ENCODE results near the gene CHN1. TPM values are rescaled to one million over a fixed set of nuclear protein-coding genes. Genes with fewer than 3 reads are reported as not detected.

Gene CHN1
- total RNA-seq, 2 donors from 2014 or later = 2.2 to 2.8 TPM

GRCh38 chr2:174796319-174796771 is 208.8 kb downstream of the CHN1 start:
- no peaks in the 10 kb centered on the region for H3K27me3 ChIP-seq
- H3K9ac ChIP-seq (ENCODE audit: low read depth in 2 of 2, low read length in 2 of 2) = no peak overlapping the region
- H3K27ac ChIP-seq = no peak overlapping the region
- TF ChIP-seq, protein P1, sequence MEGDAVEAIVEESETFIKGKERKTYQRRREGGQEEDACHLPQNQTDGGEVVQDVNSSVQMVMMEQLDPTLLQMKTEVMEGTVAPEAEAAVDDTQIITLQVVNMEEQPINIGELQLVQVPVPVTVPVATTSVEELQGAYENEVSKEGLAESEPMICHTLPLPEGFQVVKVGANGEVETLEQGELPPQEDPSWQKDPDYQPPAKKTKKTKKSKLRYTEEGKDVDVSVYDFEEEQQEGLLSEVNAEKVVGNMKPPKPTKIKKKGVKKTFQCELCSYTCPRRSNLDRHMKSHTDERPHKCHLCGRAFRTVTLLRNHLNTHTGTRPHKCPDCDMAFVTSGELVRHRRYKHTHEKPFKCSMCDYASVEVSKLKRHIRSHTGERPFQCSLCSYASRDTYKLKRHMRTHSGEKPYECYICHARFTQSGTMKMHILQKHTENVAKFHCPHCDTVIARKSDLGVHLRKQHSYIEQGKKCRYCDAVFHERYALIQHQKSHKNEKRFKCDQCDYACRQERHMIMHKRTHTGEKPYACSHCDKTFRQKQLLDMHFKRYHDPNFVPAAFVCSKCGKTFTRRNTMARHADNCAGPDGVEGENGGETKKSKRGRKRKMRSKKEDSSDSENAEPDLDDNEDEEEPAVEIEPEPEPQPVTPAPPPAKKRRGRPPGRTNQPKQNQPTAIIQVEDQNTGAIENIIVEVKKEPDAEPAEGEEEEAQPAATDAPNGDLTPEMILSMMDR (IDR thresholded peaks at IDR 0.05) = no peak
- H3K36me3 ChIP-seq = no peaks in the 10 kb centered on the region
- intact Hi-C loops (cut with DNase I) = no loop called here
- H3K9me3 ChIP-seq = no peaks in the 10 kb centered on the region
- no peak overlapping the region for H3K4me3 ChIP-seq
- DNase-seq = no peak
- no peaks in the 10 kb centered on the region for H3K4me1 ChIP-seq

DNA sequence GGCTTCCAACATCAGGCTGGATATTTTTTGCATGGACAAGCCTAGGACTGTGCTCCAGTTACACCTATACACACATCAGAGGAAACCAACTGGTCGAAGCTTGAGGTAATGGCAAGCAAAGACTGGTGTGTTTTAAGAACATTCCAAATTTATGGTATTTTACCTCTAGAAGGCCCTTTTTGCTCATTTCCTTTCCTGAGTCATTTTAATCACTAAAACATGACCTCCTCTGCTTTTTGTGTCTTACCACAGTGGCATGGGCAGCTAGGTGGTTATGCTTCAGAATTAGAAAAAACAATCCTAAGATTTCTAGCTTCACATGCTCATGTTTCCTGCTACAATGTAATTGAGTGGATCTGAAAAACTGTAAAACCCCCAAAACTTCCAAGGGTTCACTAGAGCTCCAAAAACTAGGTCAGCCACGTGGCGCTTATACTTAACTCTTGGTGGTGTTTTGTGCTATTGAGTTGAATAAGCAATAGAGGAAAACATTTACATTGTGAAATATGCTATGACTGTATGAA is 210.3 kb downstream of the CHN1 start:
- DNase-seq = no peak
- Histone ChIP-seq H3K9ac (ENCODE audit: low read depth in 2 of 2, low read length in 2 of 2) (no peak overlapping the region), H3K9me3 (no peaks in the 10 kb centered on the region), H3K4me1 (no peaks in the 10 kb centered on the region), H3K36me3 (no peaks in the 10 kb centered on the region), H3K4me3 (no peak overlapping the region), H3K27ac (no peak overlapping the region), H3K27me3 (no peaks in the 10 kb centered on the region)
- intact Hi-C loops (cut with DNase I) = no loop called here
- TF ChIP-seq, protein P1 (IDR thresholded peaks at IDR 0.05) = no peak

DNA sequence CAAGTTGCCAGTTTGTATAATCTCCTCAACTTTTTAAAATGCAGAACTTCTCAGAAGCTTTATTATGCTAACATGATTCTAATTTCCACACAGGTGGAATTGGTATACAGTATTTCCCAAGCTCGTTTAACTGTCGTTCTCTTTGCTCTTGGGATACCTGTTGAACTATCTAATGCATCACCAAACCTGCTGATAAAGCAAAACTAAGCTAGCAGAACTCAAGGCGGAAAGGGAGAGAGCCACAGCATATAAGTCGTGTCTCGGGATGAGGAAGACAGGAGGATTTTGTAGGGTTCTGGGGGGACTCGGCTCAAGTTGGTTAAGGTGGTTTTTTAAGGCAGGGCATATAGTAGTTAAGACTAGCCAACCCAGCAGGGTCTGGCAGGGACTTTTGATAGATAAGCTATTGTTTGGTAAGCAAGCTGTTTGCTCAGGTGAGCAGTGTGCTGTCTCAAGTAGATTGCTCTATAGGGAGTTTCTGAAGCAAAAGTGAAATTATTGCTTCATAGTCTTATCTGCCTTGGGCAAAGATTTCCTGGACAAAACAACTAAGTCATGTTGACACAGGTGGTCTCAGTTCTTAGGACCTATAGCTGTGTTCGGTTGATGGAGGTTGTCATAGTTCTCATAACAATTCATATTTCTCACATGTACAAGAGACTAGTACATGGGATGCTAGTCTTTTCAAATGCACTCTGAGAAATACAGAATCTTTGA is 212.7 kb downstream of the CHN1 start:
- TF ChIP-seq, protein P1 (IDR thresholded peaks at IDR 0.05) = no peak
- no peak for DNase-seq
- H3K9ac ChIP-seq (ENCODE audit: low read depth in 2 of 2, low read length in 2 of 2) = no peak overlapping the region

DNA sequence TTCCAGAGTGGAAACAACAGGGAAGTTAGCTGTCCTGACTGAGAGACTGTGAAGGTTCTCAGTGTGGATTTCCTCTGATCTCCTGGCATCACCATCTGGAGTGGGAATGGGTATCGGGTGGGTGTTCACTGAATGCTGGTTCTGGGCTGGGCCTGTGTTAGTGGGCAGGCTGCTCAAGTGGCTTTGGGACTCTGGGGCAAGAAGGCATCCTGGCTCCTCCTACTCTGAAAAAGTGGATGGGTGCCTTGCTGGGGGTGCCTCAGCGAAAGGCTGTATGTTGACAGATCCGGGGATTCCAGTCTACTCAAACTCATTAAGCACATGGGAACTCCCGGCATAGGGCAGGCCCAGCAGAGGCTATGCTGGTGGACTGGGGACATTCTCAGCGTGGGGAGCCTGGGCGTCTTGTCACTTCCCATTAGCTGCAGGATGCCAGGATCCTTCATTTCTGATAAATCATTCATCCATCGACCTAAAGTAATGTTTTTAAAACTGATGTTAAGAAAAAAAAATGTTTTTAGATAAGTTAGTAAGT is 213.4 kb downstream of the CHN1 start:
- Histone ChIP-seq H3K27ac (no peak overlapping the region), H3K4me1 (no peaks in the 10 kb centered on the region), H3K9ac (ENCODE audit: low read depth in 2 of 2, low read length in 2 of 2) (no peak overlapping the region), H3K4me3 (no peak overlapping the region), H3K36me3 (no peaks in the 10 kb centered on the region), H3K9me3 (no peaks in the 10 kb centered on the region), H3K27me3 (no peaks in the 10 kb centered on the region)
- intact Hi-C loops (cut with DNase I) = no loop called here
- TF ChIP-seq, protein P1 (IDR thresholded peaks at IDR 0.05) = no peak
- no peak for DNase-seq

More for the DNA sequence above, 212.7 kb downstream of the CHN1 start:
- no peaks in the 10 kb centered on the region for H3K36me3 ChIP-seq
- no peak overlapping the region for H3K27ac ChIP-seq
- intact Hi-C loops (cut with DNase I) = no loop called here
- H3K4me3 ChIP-seq = no peak overlapping the region
- H3K27me3 ChIP-seq = no peaks in the 10 kb centered on the region
- H3K9me3 ChIP-seq = no peaks in the 10 kb centered on the region
- H3K4me1 ChIP-seq = no peaks in the 10 kb centered on the region

GRCh38 chr2:174791020-174791419 is 214.2 kb downstream of the CHN1 start:
- intact Hi-C loops (cut with DNase I) = no loop called here
- H3K4me3 ChIP-seq = no peak overlapping the region
- no peaks in the 10 kb centered on the region for H3K9me3 ChIP-seq
- no peaks in the 10 kb centered on the region for H3K4me1 ChIP-seq
- H3K9ac ChIP-seq (ENCODE audit: low read depth in 2 of 2, low read length in 2 of 2) = no peak overlapping the region
- no peaks in the 10 kb centered on the region for H3K36me3 ChIP-seq
- TF ChIP-seq, protein P1 (IDR thresholded peaks at IDR 0.05) = no peak
- no peaks in the 10 kb centered on the region for H3K27me3 ChIP-seq
- H3K27ac ChIP-seq = no peak overlapping the region
- no peak for DNase-seq

All from colonic mucosa (tissue), 4 donors.